HepG2 (cell line): ENCODE measurements around the gene RGL1. TPM values are rescaled to one million over a fixed set of nuclear protein-coding genes. Genes with fewer than 3 reads are reported as not detected.

ENCODE experiments used
- ATAC-seq: fragments of 200-7000 bp; cut with Tn5 transposase; 3 replicates; pipeline ENCODE4 v1.9.1; 2020; ENCODE audit warnings: mild to moderate bottlenecking, moderate library complexity
- BruUV-seq: library from RNA; stranded (reverse); fragments of 400-500 nt; replicated peaks from 2 replicates; lab custom pipeline; 2021; lab: Mats Ljungman, UMichigan
- CTCF ChIA-PET: fragments of 300-600 bp; formaldehyde crosslinking; extraction: SDS; loops from one replicate; lab custom pipeline; 2021; ENCODE audit warnings: low total read pairs, inconsistent platforms, low intra/inter-chr PET ratio; lab: Yijun Ruan, JAX
- POLR2A ChIA-PET: fragments of 350-600 bp; sonication (Branson Sonifier 250); formaldehyde crosslinking; loops from one replicate; lab custom pipeline; 2020; ENCODE audit warnings: antibody characterized with exemption, inconsistent platforms; lab: Yijun Ruan, JAX
- DNase-seq: peaks from one replicate; pipeline ENCODE4 v3.0.0-alpha.2; 2015; ENCODE audit warnings: low spot score
- FAIRE-seq: peaks from 3 replicates; lab custom pipeline; 2011; peaks lifted over from hg19 to GRCh38; lab: Jason Lieb, UNC
- H2AFZ ChIP-seq: one replicate; pipeline ENCODE4 v1.6.1; 2011; ENCODE audit warnings: low read length, inconsistent platforms
- H3K27ac ChIP-seq: fragments of 300-600 bp; 3 replicates; pipeline ENCODE4 v1.8.0; 2011; ENCODE audit warnings: mixed run types, mild to moderate bottlenecking, mixed read lengths, low read length, inconsistent platforms; ENCODE audit not compliant: insufficient read depth; ENCODE audit errors: extremely low read length
- H3K27me3 ChIP-seq, 2 experiments: fragments of 200-600 bp in 1 of 2; 2 replicates in 1 of 2; 3 replicates in 1 of 2; pipeline versions ENCODE4 v1.6.0 to v1.8.0; 2011; ENCODE audit warnings: low read length in 2 of 2, mild to moderate bottlenecking in 2 of 2, moderate library complexity in 2 of 2, inconsistent platforms in 1 of 2; ENCODE audit not compliant: insufficient read depth in 2 of 2, control insufficient read depth in 1 of 2
- H3K36me3 ChIP-seq, 2 experiments: fragments of 200-600 bp in 1 of 2; replicated peaks in 1 of 2; 2 replicates in 1 of 2; 3 replicates in 1 of 2; pipeline versions ENCODE4 v1.5.1 to v1.8.0; 2011; ENCODE audit warnings: low read length in 2 of 2, inconsistent platforms in 1 of 2; ENCODE audit not compliant: insufficient read depth in 2 of 2, control insufficient read depth in 1 of 2
- H3K4me1 ChIP-seq: 2 replicates; pipeline ENCODE4 v1.5.1; 2012; ENCODE audit warnings: low read length, inconsistent platforms; ENCODE audit not compliant: insufficient read depth
- H3K4me2 ChIP-seq: 2 replicates; pipeline ENCODE4 v1.6.0; 2011; ENCODE audit warnings: low read depth, low read length, inconsistent platforms
- H3K4me3 ChIP-seq, 3 experiments: fragments of 200-600 bp in 1 of 3; sonication (generic), shearing (Covaris generic) in 1 of 3; replicated peaks in 1 of 3; 2 replicates each; pipeline ENCODE4 v1.5.1; 2011 to 2016; ENCODE audit warnings: low read length in 3 of 3, inconsistent platforms in 2 of 3, low read depth in 2 of 3, mild to moderate bottlenecking in 2 of 3, control low read depth in 1 of 3, mixed read lengths in 1 of 3; ENCODE audit not compliant: insufficient read depth in 1 of 3
- H3K79me2 ChIP-seq: one replicate; pipeline ENCODE4 v1.6.1; 2011; ENCODE audit warnings: low read length, inconsistent platforms; ENCODE audit not compliant: insufficient read depth
- H3K9ac ChIP-seq: 2 replicates; pipeline ENCODE4 v1.6.0; 2011; ENCODE audit warnings: mild to moderate bottlenecking, low read depth, low read length, inconsistent platforms; ENCODE audit not compliant: insufficient read depth
- H3K9me3 ChIP-seq: 2 replicates; pipeline ENCODE4 v1.5.1; 2012; ENCODE audit warnings: mild to moderate bottlenecking, low read length
- H4K20me1 ChIP-seq: 2 replicates; pipeline ENCODE4 v1.6.0; 2011; ENCODE audit warnings: inconsistent platforms, mild to moderate bottlenecking, low read length, moderate library complexity; ENCODE audit not compliant: insufficient read depth
- ASH2L ChIP-seq: fragments of 300-600, 200-600 bp; sonication (generic); IDR thresholded peaks from 2 replicates; pipeline ENCODE4 v1.7.0; 2017; ENCODE audit warnings: low read depth, mild to moderate bottlenecking, moderate library complexity, mixed read lengths, low read length; ENCODE audit not compliant: insufficient read length
- CBX1 ChIP-seq: IDR thresholded peaks from one replicate; pipeline ENCODE4 v1.6.1; 2016; ENCODE audit warnings: antibody characterized with exemption, low read depth
- ELF4 ChIP-seq: sonication (generic); formaldehyde crosslinking; IDR thresholded peaks from 2 replicates; pipeline ENCODE4 v1.5.0; 2020; ENCODE audit warnings: missing genetic modification reagents, mild to moderate bottlenecking, moderate library complexity, borderline replicate concordance
- ELK4 ChIP-seq: sonication (generic); formaldehyde crosslinking; IDR thresholded peaks from 2 replicates; pipeline ENCODE4 v1.9.0; 2021; ENCODE audit warnings: missing genetic modification reagents, borderline replicate concordance
- MATR3 ChIP-seq: sonication (generic); formaldehyde crosslinking; IDR thresholded peaks from 2 replicates; pipeline ENCODE4 v1.4.0; 2020; ENCODE audit warnings: missing genetic modification reagents
- PHF21A ChIP-seq: sonication (generic); formaldehyde crosslinking; IDR thresholded peaks from 2 replicates; pipeline ENCODE4 v1.5.0; 2020; ENCODE audit warnings: mild to moderate bottlenecking, missing genetic modification reagents
- SMC3 ChIP-seq: IDR thresholded peaks from 2 replicates; pipeline ENCODE4 v1.6.1; 2011; ENCODE audit warnings: low read length, improper control_type of control experiment
- SOX5 ChIP-seq: IDR thresholded peaks from 2 replicates; pipeline ENCODE4 v1.6.1; 2016; ENCODE audit warnings: borderline replicate concordance
- TCF7 ChIP-seq: sonication (generic); IDR thresholded peaks from 2 replicates; pipeline ENCODE4 v1.6.1; 2016; ENCODE audit warnings: antibody characterized with exemption, low read depth
- THYN1 ChIP-seq: sonication (generic); formaldehyde crosslinking; IDR thresholded peaks from 2 replicates; pipeline ENCODE4 v1.8.1; 2023; ENCODE audit warnings: low read depth, mild to moderate bottlenecking, moderate library complexity, missing genetic modification reagents, borderline replicate concordance
- ZBTB8A ChIP-seq: sonication (generic); formaldehyde crosslinking; IDR thresholded peaks from 2 replicates; pipeline ENCODE4 v1.4.0; 2020; ENCODE audit warnings: mild to moderate bottlenecking, low read depth, missing genetic modification reagents, borderline replicate concordance
- ZFAT ChIP-seq: sonication (generic); formaldehyde crosslinking; conservative IDR thresholded peaks from 2 replicates; pipeline ENCODE4 v1.8.1; 2023; ENCODE audit warnings: missing genetic modification reagents, inconsistent platforms
- ZNF260 ChIP-seq: sonication (generic); formaldehyde crosslinking; IDR thresholded peaks from 2 replicates; pipeline ENCODE4 v1.4.0; 2020; ENCODE audit warnings: missing genetic modification reagents, low read depth, mild to moderate bottlenecking, borderline replicate concordance
- ZNF501 ChIP-seq: sonication (generic); formaldehyde crosslinking; IDR thresholded peaks from 2 replicates; pipeline ENCODE4 v1.5.1; 2020; ENCODE audit warnings: mild to moderate bottlenecking, moderate library complexity, missing genetic modification reagents
- ZNF563 ChIP-seq: sonication (generic); formaldehyde crosslinking; IDR thresholded peaks from 2 replicates; pipeline ENCODE4 v1.8.0; 2022; ENCODE audit warnings: mild to moderate bottlenecking, moderate library complexity, missing genetic modification reagents
- ZNF572 ChIP-seq: sonication (generic); formaldehyde crosslinking; IDR thresholded peaks from 2 replicates; pipeline ENCODE4 v1.5.1; 2020; ENCODE audit warnings: mild to moderate bottlenecking, missing genetic modification reagents
- ZSCAN30 ChIP-seq: sonication (generic); formaldehyde crosslinking; IDR thresholded peaks from 2 replicates; pipeline ENCODE4 v1.5.0; 2020; ENCODE audit warnings: mild to moderate bottlenecking, missing genetic modification reagents
- WGBS: methylation state at CpG from one replicate; pipeline ENCODE4 v1.1.6; 2017; ENCODE audit warnings: low lambda C conversion rate; 5-methylcytosine and 5-hydroxymethylcytosine counted together
- in situ Hi-C: cut with HindIII; loops from 2 replicates; pipeline ENCODE4 v1.10.0; 2017; ENCODE audit warnings: low pct_unique_long_range_greater_than_20kb; ENCODE audit not compliant: extremely low pct_ligation_motif_present
- intact Hi-C: fragments of 100-400 bp; cut with micrococcal nuclease; formaldehyde crosslinking; loops from one replicate; pipeline ENCODE4 v1.10.0; 2022; ENCODE audit not compliant: unreplicated experiment
- polyA plus RNA-seq, 8 experiments: library from polyadenylated mRNA; depleted of rRNA in 3 of 8; stranded (reverse) in 7 of 8; unstranded in 1 of 8; fragments of >200 nt; fragmentation: Illumina TruSeq in 4 of 8; extraction: Trizol in 4 of 8; gene quantifications; 2 replicates each; pipeline versions ENCODE4 v1.2.1 to v1.2.3, GENCODE V29; 2011 to 2016; ENCODE audit warnings: low read depth in 4 of 8, missing spikeins in 1 of 8, mixed read lengths in 1 of 8; ENCODE audit not compliant: insufficient read depth in 1 of 8
- total RNA-seq, 5 experiments: library from RNA; depleted of rRNA; stranded (reverse); fragments of >200 nt; fragmentation: Illumina TruSeq; extraction: Trizol; gene quantifications; 2 replicates each; pipeline ENCODE4 v1.2.3, GENCODE V29; 2016; ENCODE audit warnings: low read depth in 1 of 5

RGL1 gene
- total and polyA plus RNA-seq, 2 of the 13 experiments (the other 11 are each of a cell fraction or from before 2014, with no cell fraction given) = 3.5 to 4.7 TPM

GRCh38 chr1:183898001-183898396 is 93.1 kb downstream of the RGL1 start:
- BruUV-seq = no TSS peak
- no peak overlapping the region for H3K27ac ChIP-seq
- H3K79me2 ChIP-seq = no peaks in the 10 kb centered on the region
- no peak overlapping the region for H2AFZ ChIP-seq
- DNase-seq (no peak), FAIRE-seq (no peak), ATAC-seq (no peak)
- H3K4me3 ChIP-seq = no peak overlapping the region
- intact Hi-C loops (no loop called here), in situ Hi-C loops (no loop called here)
- no peaks in the 10 kb centered on the region for H3K27me3 ChIP-seq
- WGBS = 85% methylated on average over 2 of the region's 2 CpGs
- no peak overlapping the region for H3K4me2 ChIP-seq
- H3K9me3 ChIP-seq = no peaks in the 10 kb centered on the region
- ChIA-PET POLR2A (no interaction called here), CTCF (no interaction called here)
- no peaks in the 10 kb centered on the region for H4K20me1 ChIP-seq
- TF ChIP-seq ZNF572 (CRISPR knock-in tag) (no peak), ZNF260 (CRISPR knock-in tag) (no peak), TCF7 (no peak), ZSCAN30 (CRISPR knock-in tag) (no peak), ZBTB8A (no peak), SOX5 (CRISPR knock-in tag) (no peak), THYN1 (CRISPR knock-in tag) (no peak), PHF21A (no peak), ZFAT (CRISPR knock-in tag) (no peak), ELF4 (CRISPR knock-in tag) (no peak), ZNF501 (no peak), ELK4 (CRISPR knock-in tag) (no peak), MATR3 (CRISPR knock-in tag) (no peak), SMC3 (no peak), CBX1 (no peak), ZNF563 (CRISPR knock-in tag) (no peak), ASH2L (no peak)
- H3K36me3 ChIP-seq = peaks cover 2 to 8% of the 10 kb centered on the region in 2 experiments; a peak in 3 of 5 replicates
- no peak overlapping the region for H3K9ac ChIP-seq
- H3K4me1 ChIP-seq = peaks cover 6% of the 10 kb centered on the region
